Mesothelial cell of epicardium (in vitro differentiated cells): ENCODE results near the gene TMC4. TPM values are rescaled to one million over a fixed set of nuclear protein-coding genes. Genes with fewer than 3 reads are reported as not detected.
"Not testable (repeated sequence)": the region's sequence is repeated elsewhere in the genome, so short reads cannot be mapped to it uniquely, and the experiment has no call there.

Experiments used
- DNase-seq, 2 experiments: peaks; one replicate each; pipeline ENCODE4 v3.0.0; 2021; ENCODE audit warnings: low spot score in 2 of 2; ENCODE audit not compliant: unreplicated experiment in 2 of 2
- H3K27ac Mint-ChIP-seq: 2 replicates; pipeline ENCODE4 v1.8.0; 2021; ENCODE audit warnings: mixed read lengths
- H3K27me3 Mint-ChIP-seq: 2 replicates; pipeline ENCODE4 v1.8.0; 2021; ENCODE audit warnings: low read depth, mixed read lengths
- H3K36me3 Mint-ChIP-seq: 2 replicates; pipeline ENCODE4 v1.8.0; 2021; ENCODE audit warnings: mixed read lengths
- H3K4me1 Mint-ChIP-seq: 2 replicates; pipeline ENCODE4 v1.8.0; 2021; ENCODE audit warnings: mixed read lengths
- H3K4me3 Mint-ChIP-seq: 2 replicates; pipeline ENCODE4 v1.8.0; 2021; ENCODE audit warnings: mild to moderate bottlenecking, moderate library complexity, mixed read lengths
- H3K9me3 Mint-ChIP-seq: 2 replicates; pipeline ENCODE4 v1.8.0; 2021; ENCODE audit warnings: mixed read lengths
- CTCF ChIP-seq: fragments of 200-600 bp; sonication (generic); IDR thresholded peaks from one replicate; pipeline ENCODE4 v1.5.0; 2021; ENCODE audit warnings: antibody characterized with exemption; ENCODE audit not compliant: unreplicated experiment
- total RNA-seq: library from RNA; stranded (reverse); gene quantifications from 3 replicates; pipeline ENCODE4 v1.2.1, GENCODE V29; 2021

The TMC4 gene
- total RNA-seq, 1 donor from 2014 or later = 57.6 TPM

DNA sequence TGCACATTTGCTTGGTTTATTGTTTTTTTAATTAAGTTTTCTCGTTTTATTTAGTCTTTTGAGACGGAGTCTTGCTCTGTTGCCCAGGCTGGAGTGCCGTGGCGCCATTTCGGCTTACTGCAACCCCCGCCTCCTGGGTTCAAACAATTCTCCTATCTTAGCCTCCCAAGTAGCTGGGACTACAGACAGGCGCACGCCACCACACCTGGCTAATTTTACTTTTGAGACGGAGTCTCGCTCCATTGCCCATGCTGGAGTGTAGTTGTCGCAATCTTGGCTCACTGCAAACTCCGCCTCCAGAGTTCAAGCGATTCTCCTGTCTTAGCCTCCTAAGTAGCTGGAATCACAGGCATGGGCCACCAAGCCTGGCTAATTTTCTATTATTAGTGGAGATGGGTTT lies 29.0 kb upstream of the TMC4 start:
- no peaks in the 10 kb centered on the region for H3K9me3 Mint-ChIP-seq
- peak overlapping the region; percentile 100 for H3K27ac Mint-ChIP-seq
- peak overlapping the region; percentile 100 for H3K4me3 Mint-ChIP-seq
- TF ChIP-seq CTCF = no peak
- no peaks in the 10 kb centered on the region for H3K27me3 Mint-ChIP-seq
- no peak for DNase-seq
- peaks cover 46% of the 10 kb centered on the region for H3K4me1 Mint-ChIP-seq
- H3K36me3 Mint-ChIP-seq = peaks cover 22% of the 10 kb centered on the region

- DNase-seq = no peak
- Mint-ChIP-seq H3K27me3 (no peaks in the 10 kb centered on the region), H3K4me3 (peak overlapping the region; percentile 100), H3K4me1 (peaks cover 46% of the 10 kb centered on the region), H3K9me3 (no peaks in the 10 kb centered on the region), H3K27ac (peak overlapping the region; percentile 100), H3K36me3 (peaks cover 19% of the 10 kb centered on the region)
- TF ChIP-seq CTCF = no peak
Observed at GRCh38 chr19:54201172-54201701, 28.3 kb upstream of the TMC4 start.

- no peaks in the 10 kb centered on the region for H3K27me3 Mint-ChIP-seq
- peaks cover 35% of the 10 kb centered on the region for H3K4me1 Mint-ChIP-seq
- H3K36me3 Mint-ChIP-seq = peaks cover 21% of the 10 kb centered on the region
- H3K9me3 Mint-ChIP-seq = no peaks in the 10 kb centered on the region
- peak overlapping the region; percentile 85 for H3K27ac Mint-ChIP-seq
- no peak for TF ChIP-seq CTCF
- peak overlapping the region; percentile 61 for H3K4me3 Mint-ChIP-seq
- DNase-seq = no peak
Observed at GRCh38 chr19:54199401-54199800, 26.4 kb upstream of the TMC4 start.

DNA sequence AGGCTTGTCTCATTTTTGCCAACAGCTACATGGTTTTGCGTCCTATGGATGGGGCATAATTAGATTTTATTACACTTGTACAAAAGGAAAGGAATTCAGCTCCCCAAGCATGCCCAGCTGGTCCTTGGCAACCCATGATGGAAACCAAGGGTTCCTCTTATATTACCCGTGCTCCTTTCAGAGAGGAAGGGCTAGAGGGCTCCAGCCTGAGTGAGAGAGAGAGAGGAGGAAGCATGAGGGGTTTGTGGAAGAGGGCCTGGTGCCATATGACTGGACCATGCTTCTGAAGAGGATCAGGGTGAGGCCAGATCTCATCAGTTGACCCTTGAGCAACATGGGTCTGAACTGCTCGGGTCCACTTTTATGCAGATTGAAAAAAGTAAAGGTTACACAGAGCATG lies 24.2 kb upstream of the TMC4 start:
- Mint-ChIP-seq H3K4me1 (peaks cover 23% of the 10 kb centered on the region), H3K27ac (peak overlapping the region; percentile 71), H3K4me3 (no peak overlapping the region), H3K27me3 (no peaks in the 10 kb centered on the region), H3K36me3 (peaks cover 10% of the 10 kb centered on the region), H3K9me3 (no peaks in the 10 kb centered on the region)
- no peak for TF ChIP-seq CTCF
- DNase-seq = no peak

DNA sequence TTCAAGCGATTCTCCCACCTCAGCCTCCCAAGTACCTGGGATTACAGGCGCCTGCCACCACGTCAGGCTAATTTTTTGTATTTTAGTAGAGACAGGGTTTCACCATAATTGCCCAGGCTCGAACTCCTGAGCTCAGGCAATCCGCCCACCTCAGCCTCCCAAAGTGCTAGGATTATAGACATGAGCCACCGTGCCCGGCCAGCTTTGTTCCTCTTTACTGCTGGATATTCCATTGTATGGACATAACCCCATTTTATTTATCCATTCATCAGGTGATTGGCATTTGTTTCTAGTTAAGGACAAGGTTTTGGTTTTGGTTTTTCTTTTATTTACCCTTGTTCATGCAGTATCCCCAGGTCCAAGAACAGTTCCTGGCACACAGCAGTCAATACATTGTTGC lies 23.6 kb upstream of the TMC4 start:
- DNase-seq = no peak
- Mint-ChIP-seq H3K36me3 (peaks cover 10% of the 10 kb centered on the region), H3K27ac (no peak overlapping the region), H3K27me3 (no peaks in the 10 kb centered on the region), H3K9me3 (no peaks in the 10 kb centered on the region), H3K4me1 (peaks cover 23% of the 10 kb centered on the region), H3K4me3 (no peak overlapping the region)
- TF ChIP-seq CTCF = no peak

DNA sequence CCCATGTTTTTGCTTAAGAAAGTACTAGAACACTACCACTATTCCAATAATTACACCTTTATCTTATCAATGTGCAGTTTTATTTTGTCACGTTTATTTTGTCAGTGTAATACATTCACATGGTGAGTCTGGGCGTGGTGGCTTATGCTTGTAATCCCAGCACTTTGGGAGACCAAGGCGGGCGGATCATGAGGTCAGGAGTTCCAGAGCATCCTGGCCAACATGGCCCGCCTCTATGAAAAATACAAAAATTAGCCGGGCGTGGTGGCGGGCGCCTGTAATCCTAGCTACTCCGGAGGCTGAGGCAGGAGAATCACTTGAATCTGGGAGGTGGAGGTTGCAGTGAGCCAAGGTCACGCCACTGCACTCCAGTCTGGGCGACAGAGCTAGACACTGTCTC lies 21.5 kb upstream of the TMC4 start:
- peaks cover 17% of the 10 kb centered on the region for H3K4me1 Mint-ChIP-seq
- not testable (repeated sequence) for H3K27me3 Mint-ChIP-seq, H3K4me3 Mint-ChIP-seq, DNase-seq, H3K36me3 Mint-ChIP-seq, H3K27ac Mint-ChIP-seq, H3K9me3 Mint-ChIP-seq
